Measurements from ENCODE around the gene CD320. TPM values are rescaled to one million over a fixed set of nuclear protein-coding genes. Genes with fewer than 3 reads are reported as not detected.
"Not testable (repeated sequence)": the region's sequence is repeated elsewhere in the genome, so short reads cannot be mapped to it uniquely, and the experiment has no call there.

Gene CD320
- total RNA-seq, 1 donor from 2014 or later = 126 TPM

DNA sequence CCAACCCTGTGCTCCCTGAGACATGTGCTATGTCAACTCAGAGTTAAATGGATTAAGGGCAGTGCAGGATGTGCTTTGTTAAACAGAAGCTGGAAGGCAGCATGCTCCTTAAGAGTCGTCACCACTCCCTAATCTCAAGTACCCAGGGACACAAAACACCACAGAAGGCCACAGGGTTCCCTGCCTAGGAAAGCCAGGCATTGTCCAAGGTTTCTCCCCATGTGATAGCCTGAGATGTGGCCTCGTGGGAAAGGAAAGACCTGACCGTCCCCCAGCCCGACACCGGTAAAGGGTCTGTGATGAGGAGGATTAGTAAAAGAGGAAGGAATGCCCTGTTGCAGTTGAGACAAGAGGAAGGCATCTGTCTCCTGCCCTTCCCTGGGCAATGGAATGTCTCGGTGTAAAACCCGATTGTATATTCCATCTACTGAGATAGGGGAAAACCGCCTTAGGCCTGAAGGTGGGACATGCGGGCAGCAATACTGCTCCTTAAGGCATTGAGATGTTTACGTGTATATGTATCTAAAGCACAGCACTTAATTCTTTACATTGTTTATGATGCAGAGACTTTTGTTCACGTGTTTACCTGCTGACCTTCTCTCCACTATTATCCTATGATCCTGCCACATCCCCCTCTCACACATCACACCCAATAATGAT, 7.0 kb upstream of the CD320 start:
- intact Hi-C loops (cut with micrococcal nuclease); H3K36me3 Mint-ChIP-seq (ENCODE audit: low read depth); DNase-seq (ENCODE audit: low spot score); H3K4me1 Mint-ChIP-seq (ENCODE audit: low read depth); H3K4me3 Mint-ChIP-seq; H3K9me3 Mint-ChIP-seq; H3K27ac Mint-ChIP-seq; H3K27me3 Mint-ChIP-seq (ENCODE audit: insufficient read depth): not testable (repeated sequence)

DNA sequence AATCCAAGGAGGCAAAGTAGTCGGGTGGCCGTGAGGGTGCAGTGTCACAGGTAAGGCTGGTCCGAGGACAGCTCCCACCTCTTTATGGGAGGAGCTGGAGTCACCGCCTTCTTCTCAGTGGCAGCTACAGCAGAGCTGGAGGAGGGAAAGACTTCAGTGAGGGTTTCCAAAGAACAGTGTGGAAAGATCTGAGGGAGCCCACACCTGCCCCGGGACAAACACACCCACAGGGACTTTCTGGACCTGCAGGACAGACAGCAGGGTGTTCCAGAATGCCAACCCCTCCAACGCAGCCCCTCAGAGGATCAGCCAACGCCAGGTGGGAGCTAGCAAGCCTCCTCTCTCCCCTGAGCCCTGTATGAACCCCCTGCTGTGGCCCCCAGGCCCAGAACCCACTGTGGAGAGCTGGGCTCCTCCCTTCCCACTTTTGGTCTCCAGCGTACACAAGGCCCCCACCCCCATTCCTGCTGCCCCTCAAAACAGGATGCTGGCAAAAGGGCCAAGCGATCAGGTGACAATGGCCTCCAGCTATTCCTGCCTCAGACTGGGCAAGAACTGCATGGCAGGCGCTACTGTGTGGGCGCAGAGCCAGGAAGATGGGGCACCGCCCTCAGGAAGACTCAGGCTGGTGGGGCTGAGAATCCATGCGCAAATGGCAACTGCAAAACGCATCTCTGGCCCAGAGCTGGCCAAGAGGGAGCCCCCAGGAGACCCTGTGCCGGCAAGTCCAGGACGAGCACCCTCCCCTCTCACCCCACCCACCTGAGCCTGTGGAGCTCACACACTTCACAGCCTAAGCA, 3.5 kb upstream of the CD320 start:
- H3K27ac Mint-ChIP-seq = no peak overlapping the region
- DNase-seq (ENCODE audit: low spot score) = no peak
- H3K4me1 Mint-ChIP-seq (ENCODE audit: low read depth) = peaks cover 23% of the 10 kb centered on the region
- H3K4me3 Mint-ChIP-seq = no peak overlapping the region
- H3K9me3 Mint-ChIP-seq = no peaks in the 10 kb centered on the region
- no peaks in the 10 kb centered on the region for H3K27me3 Mint-ChIP-seq (ENCODE audit: insufficient read depth)
- intact Hi-C loops (cut with micrococcal nuclease) = no loop called here
- H3K36me3 Mint-ChIP-seq (ENCODE audit: low read depth) = peaks cover 12% of the 10 kb centered on the region

DNA sequence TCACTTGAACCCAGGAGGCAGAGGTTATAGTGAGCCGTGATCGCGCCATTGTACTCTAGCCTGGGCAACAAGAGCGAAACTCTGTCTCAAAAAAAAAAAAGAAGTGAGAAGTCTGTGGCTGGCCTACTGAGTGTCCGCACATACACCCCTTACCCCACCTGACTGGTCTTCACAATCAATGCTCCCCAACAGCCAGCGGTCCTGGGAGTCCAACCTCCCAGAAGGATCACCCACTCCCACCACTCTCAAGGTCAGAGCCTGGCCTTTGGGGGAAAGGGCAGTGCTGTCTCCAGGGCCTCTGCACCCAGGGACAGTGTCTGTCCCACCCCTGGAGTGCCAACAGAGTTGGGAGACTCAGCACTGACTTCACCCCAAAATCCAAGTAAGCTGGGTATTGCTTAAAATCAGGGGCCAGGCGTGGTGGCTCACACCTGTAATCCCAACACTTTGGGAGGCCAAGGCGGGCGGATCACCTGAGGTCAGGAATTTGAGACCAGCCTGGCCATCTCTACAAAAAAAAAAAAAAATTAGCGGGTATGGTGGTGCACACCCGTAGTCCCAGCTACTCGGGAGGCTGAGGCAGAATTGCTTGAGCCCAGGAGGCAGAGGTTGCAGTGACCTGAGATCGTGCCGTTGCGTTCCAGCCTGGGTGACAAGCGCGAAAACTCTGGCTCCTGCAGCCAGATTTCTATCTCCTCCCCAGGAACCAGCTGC, 2.3 kb upstream of the CD320 start:
- Mint-ChIP-seq H3K27me3 (ENCODE audit: insufficient read depth) (no peaks in the 10 kb centered on the region), H3K4me1 (ENCODE audit: low read depth) (peaks cover 31% of the 10 kb centered on the region), H3K4me3 (no peak overlapping the region), H3K9me3 (no peaks in the 10 kb centered on the region), H3K27ac (no peak overlapping the region), H3K36me3 (ENCODE audit: low read depth) (peaks cover 12% of the 10 kb centered on the region)
- intact Hi-C loops (cut with micrococcal nuclease) = no loop called here
- DNase-seq (ENCODE audit: low spot score) = no peak

DNA sequence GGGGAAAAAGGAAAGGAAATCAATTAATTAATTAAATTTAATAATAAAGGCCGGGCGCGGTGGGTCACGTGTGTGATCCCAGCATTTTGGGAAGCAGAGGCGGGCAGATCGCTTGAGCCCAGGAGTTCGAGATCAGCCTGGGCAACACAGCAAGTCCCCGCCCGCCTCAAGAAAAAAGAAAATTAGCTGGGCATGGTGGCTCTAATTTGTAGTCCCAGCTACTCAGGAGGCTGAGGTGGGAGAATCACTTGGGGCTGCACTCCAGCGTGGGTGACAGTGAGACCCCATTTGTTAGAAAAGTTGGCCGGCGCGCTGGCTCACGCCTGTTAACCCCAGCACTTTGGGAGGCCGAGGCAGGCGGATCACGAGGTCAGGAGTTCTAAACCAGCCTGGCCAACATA, 733 bp upstream of the CD320 start:
- no peak for DNase-seq (ENCODE audit: low spot score)
- H3K9me3 Mint-ChIP-seq = no peaks in the 10 kb centered on the region
- H3K27ac Mint-ChIP-seq = peak overlapping the region; percentile 81
- intact Hi-C loops (cut with micrococcal nuclease) = loop anchor here (1.0 to 2.0 kb wide), 4 partner anchors 12 to 366 kb away; partner anchors contain the start of genes KANK3, NDUFA7, RAB11B and RPS28
- peaks cover 31% of the 10 kb centered on the region for H3K4me1 Mint-ChIP-seq (ENCODE audit: low read depth)
- peak overlapping the region; percentile 89 for H3K4me3 Mint-ChIP-seq
- peaks cover 11% of the 10 kb centered on the region for H3K36me3 Mint-ChIP-seq (ENCODE audit: low read depth)
- no peaks in the 10 kb centered on the region for H3K27me3 Mint-ChIP-seq (ENCODE audit: insufficient read depth)

DNA sequence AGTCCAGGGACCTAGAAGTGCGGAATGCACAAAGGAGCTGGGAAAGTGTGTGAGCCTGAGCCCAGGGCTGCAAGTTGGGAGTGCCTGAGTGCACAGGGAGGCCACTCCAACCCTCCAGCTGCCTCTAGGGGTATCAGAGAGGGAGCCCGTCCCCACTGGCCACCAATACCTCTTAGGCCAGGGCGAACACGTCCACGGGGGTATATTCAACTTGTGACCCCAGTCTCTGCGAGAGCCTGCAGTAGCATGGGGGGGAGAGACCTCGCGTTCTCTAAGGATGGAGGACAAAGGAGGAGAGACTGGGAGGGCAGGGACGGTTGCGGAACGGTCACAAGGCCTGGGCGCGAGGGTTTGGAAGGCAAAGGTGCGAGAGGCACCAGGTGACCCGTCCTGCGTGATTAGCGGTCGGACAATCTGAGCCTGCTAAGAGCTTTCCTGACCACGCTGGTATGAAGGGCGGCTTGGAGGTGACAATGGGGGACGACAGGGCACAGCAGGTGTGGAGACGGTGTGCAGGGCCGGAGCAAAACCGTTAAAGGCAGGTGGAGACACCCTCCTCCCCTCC, 676 bp downstream of the CD320 start:
- Mint-ChIP-seq H3K27ac (peak overlapping the region; percentile 81), H3K27me3 (ENCODE audit: insufficient read depth) (no peaks in the 10 kb centered on the region), H3K4me1 (ENCODE audit: low read depth) (peaks cover 31% of the 10 kb centered on the region), H3K4me3 (peak overlapping the region; percentile 89), H3K9me3 (no peaks in the 10 kb centered on the region), H3K36me3 (ENCODE audit: low read depth) (peaks cover 11% of the 10 kb centered on the region)
- no peak for DNase-seq (ENCODE audit: low spot score)
- intact Hi-C loops (cut with micrococcal nuclease) = no loop called here

DNA sequence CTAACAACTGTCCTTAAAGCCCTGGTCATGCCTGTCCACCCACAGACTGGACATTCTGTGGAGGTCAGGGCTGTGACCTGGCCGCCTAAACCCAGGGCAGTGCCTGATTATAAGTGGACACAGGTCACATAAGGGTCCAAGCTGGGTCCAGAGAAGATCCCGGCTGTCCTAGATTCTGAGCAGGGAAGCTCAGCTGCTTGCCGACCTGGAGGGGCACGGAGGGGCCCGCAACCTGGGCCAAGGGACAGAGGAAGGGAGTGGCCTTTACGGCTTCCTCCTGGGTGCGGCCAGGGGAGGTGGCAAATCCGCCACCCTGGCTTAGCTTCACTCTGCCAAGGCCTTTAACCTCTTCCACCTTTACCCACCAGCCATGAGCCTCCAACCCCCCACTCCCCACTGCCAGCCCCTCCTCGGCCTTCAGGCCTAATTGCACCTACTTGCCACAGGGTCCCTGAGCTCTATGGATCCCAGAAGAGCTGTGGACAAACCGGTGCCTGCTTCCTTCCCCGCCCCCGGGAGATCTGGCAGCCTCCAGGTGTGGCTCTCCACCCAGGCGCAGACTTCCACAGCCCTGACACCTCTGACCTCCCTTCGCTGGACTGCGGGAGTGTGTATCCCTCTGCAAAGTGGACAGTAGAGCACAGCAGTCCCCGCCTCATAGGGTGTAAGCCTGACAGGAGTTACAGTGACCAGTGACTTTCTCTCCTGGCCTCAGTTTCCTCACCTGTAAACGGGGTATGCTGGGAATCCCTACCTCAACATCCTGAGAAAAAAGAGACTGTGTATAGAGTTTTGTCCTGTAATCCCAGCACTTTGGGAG, 1.7 kb downstream of the CD320 start:
- H3K27me3 Mint-ChIP-seq (ENCODE audit: insufficient read depth) = no peaks in the 10 kb centered on the region

DNA sequence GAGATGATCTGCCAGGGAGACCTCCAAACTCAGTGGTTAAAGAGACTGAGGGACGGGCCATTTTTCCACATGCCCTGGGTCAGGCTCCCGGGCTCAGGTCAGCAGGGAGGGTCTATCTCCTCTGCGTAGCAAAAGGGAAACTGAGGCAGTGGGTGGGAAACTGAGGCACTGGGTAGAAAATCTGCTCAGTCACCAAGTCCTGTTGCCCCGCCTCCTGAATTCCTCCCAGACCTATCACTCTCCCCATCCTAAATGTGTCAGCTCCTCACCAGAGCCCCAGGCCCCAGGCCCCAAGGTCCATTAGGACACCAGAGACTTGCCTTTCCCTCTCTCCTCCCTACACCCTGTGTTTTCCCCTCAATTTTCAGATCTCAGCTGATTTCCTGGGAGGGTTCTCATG, 2.4 kb downstream of the CD320 start:
- Mint-ChIP-seq H3K9me3 (no peaks in the 10 kb centered on the region), H3K27ac (no peak overlapping the region)
- intact Hi-C loops (cut with micrococcal nuclease) = no loop called here

More for the DNA sequence above, 1.7 kb downstream of the CD320 start:
- Mint-ChIP-seq H3K27ac (peak overlapping the region; percentile 81), H3K4me1 (ENCODE audit: low read depth) (peaks cover 31% of the 10 kb centered on the region), H3K9me3 (no peaks in the 10 kb centered on the region), H3K36me3 (ENCODE audit: low read depth) (peaks cover 11% of the 10 kb centered on the region), H3K4me3 (peak overlapping the region; percentile 89)
- intact Hi-C loops (cut with micrococcal nuclease) = no loop called here
- DNase-seq (ENCODE audit: low spot score) = no peak

DNA sequence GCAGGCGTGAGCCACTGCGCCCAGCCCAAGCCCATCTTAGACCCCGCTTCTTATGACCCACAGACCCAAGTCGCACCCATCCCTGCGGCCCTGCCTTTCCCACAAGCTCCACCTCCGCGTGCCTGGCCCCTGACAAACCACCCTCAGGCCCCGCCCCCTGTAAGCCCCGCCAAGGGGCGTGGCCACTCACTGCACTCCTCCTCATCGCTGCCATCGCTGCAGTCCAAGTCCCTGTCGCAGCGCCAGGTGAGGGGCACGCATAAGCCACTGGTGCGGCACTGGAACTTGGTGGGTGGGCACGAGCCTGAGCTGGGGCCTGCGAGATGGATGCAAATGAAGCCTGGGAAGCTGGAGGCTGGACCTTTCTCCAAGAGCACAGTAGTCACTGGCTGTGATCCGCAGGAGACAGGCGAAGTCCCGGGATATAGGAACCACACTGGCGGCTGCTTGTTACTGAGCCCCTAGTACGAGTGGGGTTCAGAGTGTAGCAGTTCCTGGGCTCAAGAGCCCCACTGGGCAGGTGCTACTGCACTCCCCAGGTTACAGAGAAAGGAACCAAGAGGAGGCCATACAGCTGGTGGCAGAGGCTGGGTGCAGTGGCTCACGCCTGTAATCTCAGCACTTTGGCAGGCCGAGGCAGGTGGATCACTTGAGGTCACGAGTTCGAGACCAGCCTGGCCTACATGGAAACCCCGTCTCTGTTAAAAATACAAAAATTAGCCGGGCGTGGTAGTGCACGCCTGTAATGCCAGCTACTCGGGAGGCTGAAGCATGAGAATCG, 3.1 kb downstream of the CD320 start:
- H3K27me3 Mint-ChIP-seq (ENCODE audit: insufficient read depth) = no peaks in the 10 kb centered on the region
- no peaks in the 10 kb centered on the region for H3K9me3 Mint-ChIP-seq
- H3K4me3 Mint-ChIP-seq = no peak overlapping the region
- intact Hi-C loops (cut with micrococcal nuclease) = no loop called here
- no peak for DNase-seq (ENCODE audit: low spot score)
- H3K27ac Mint-ChIP-seq = no peak overlapping the region
- H3K36me3 Mint-ChIP-seq (ENCODE audit: low read depth) = peaks cover 8% of the 10 kb centered on the region
- peaks cover 31% of the 10 kb centered on the region for H3K4me1 Mint-ChIP-seq (ENCODE audit: low read depth)

More for the DNA sequence above, 2.4 kb downstream of the CD320 start:
- Mint-ChIP-seq H3K36me3 (ENCODE audit: low read depth) (peaks cover 8% of the 10 kb centered on the region), H3K4me1 (ENCODE audit: low read depth) (peaks cover 31% of the 10 kb centered on the region), H3K27me3 (ENCODE audit: insufficient read depth) (no peaks in the 10 kb centered on the region), H3K4me3 (peak overlapping the region; percentile 89)
- no peak for DNase-seq (ENCODE audit: low spot score)

DNA sequence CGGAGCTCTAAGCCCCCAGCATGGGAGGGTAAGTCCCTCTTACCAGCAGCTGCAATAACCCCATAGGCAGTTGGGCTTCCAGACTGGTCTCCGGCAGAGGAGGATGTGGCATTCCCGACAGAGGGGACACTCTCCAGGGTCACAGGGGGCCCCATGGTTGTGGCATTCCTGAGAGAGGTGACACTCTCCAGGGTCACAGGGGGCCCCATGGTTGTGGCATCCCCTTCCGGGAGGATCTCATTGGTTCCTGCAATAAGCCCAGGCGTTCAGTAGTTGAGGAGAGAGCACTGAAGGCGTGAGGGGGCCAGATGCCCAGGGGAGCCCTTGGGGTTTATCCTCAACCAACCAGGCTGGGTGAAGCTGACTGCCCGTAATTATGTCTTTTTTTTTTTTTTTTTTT, 5.4 kb downstream of the CD320 start:
- Mint-ChIP-seq H3K4me3 (no peak overlapping the region), H3K9me3 (no peaks in the 10 kb centered on the region), H3K27ac (no peak overlapping the region), H3K4me1 (ENCODE audit: low read depth) (peaks cover 18% of the 10 kb centered on the region), H3K36me3 (ENCODE audit: low read depth) (peaks cover 2% of the 10 kb centered on the region), H3K27me3 (ENCODE audit: insufficient read depth) (no peaks in the 10 kb centered on the region)
- intact Hi-C loops (cut with micrococcal nuclease) = no loop called here
- no peak for DNase-seq (ENCODE audit: low spot score)

DNA sequence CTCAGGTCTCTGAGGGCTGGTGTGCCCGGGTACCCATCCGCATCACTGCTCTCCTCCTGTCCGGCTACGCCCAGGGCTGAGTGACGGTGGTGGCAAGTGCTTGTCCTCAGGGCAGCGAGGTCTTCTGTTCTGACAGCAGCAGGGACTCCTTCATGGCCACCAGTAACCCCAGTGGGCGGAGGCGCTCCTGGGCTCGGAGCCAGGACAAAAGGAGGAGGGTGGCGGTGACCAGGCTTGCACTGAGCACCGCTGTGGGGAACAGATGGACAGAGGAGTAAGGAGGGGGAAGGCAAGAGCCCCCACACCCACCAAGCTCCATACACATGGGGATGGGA, 5.8 kb downstream of the CD320 start:
- Mint-ChIP-seq H3K9me3 (no peaks in the 10 kb centered on the region), H3K4me1 (ENCODE audit: low read depth) (peaks cover 14% of the 10 kb centered on the region), H3K27me3 (ENCODE audit: insufficient read depth) (no peaks in the 10 kb centered on the region), H3K27ac (no peak overlapping the region), H3K36me3 (ENCODE audit: low read depth) (peaks cover 2% of the 10 kb centered on the region), H3K4me3 (no peak overlapping the region)
- no peak for DNase-seq (ENCODE audit: low spot score)
- intact Hi-C loops (cut with micrococcal nuclease) = no loop called here

DNA sequence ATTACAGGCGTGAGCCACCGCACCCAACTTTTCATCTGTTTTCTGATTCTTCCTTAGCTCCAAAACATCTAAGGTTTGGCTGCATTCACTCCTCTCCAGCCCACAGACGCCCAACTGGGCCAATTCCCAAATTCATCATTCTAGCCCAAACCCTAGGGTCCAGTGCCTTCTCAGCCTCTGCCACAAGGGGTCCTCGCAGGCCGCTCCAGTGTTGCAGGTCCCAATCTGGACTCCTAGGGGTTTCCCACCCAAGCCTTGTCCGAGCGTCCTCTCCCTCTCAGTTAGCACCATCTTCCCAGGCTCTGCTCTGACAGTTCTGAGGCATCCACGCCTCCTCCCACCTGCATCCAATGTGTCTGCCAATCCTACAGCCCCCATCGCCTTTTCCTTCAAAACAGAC, 16.8 kb downstream of the CD320 start:
- intact Hi-C loops (cut with micrococcal nuclease); H3K4me3 Mint-ChIP-seq; H3K27ac Mint-ChIP-seq; H3K36me3 Mint-ChIP-seq (ENCODE audit: low read depth); H3K9me3 Mint-ChIP-seq; DNase-seq (ENCODE audit: low spot score); H3K27me3 Mint-ChIP-seq (ENCODE audit: insufficient read depth); H3K4me1 Mint-ChIP-seq (ENCODE audit: low read depth): not testable (repeated sequence)

DNA sequence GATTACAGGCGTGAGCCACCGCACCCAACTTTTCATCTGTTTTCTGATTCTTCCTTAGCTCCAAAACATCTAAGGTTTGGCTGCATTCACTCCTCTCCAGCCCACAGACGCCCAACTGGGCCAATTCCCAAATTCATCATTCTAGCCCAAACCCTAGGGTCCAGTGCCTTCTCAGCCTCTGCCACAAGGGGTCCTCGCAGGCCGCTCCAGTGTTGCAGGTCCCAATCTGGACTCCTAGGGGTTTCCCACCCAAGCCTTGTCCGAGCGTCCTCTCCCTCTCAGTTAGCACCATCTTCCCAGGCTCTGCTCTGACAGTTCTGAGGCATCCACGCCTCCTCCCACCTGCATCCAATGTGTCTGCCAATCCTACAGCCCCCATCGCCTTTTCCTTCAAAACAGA, 31.6 kb downstream of the CD320 start:
- intact Hi-C loops (cut with micrococcal nuclease); H3K4me3 Mint-ChIP-seq; H3K4me1 Mint-ChIP-seq (ENCODE audit: low read depth); DNase-seq (ENCODE audit: low spot score); H3K9me3 Mint-ChIP-seq; H3K27me3 Mint-ChIP-seq (ENCODE audit: insufficient read depth); H3K36me3 Mint-ChIP-seq (ENCODE audit: low read depth); H3K27ac Mint-ChIP-seq: not testable (repeated sequence)

Measured in activated T-helper 1 cell treated with anti-CD3 and anti-CD28 coated beads, Interleukin-12 subunit alpha, Interleukin-12 subunit beta, Interleukin-2, Interleukin-4 antibody, amounts not matched to agents 30 ng/mL and 10 ng/mL and 1 ng/mL, durations not matched to agents 14 hours and 24 hours and 36 hours (primary cell).